Measurements from ENCODE around the gene REEP3.

DNA sequence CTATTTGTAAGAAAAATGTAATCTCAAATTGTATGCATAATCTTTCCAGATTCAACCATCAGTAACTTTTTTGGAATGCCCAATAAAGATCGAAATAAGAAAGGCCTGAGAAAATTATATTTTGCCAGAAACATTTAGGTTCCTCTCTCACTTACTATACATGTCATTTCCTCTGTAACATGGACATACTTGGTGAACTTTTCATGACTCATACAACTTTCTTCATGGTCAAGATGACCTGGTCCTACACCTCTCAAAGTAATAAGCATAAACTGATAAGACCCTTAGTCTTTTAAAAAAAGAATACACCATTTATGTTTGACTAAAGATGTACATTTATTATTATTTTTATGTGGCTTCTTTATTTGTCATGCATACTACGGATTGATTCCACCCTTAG lies 125.3 kb downstream of the REEP3 start:
- TF ChIP-seq ARNTL (CRISPR knock-in tag; IDR thresholded peaks at IDR 0.05; ENCODE audit: borderline replicate concordance, low read depth) = no peak
- TF ChIP-seq ZFP3 (CRISPR knock-in tag; IDR thresholded peaks at IDR 0.05) = no peak
- TF ChIP-seq TOX (CRISPR knock-in tag; IDR thresholded peaks at IDR 0.05; ENCODE audit: borderline replicate concordance) = no peak
- TF ChIP-seq CSDC2 (CRISPR knock-in tag; IDR thresholded peaks at IDR 0.05) = no peak
- TF ChIP-seq PATZ1 (CRISPR knock-in tag; IDR thresholded peaks at IDR 0.05; ENCODE audit: borderline replicate concordance) = no peak
- no peak for TF ChIP-seq ZC3H10 (CRISPR knock-in tag; IDR thresholded peaks at IDR 0.05)
- TF ChIP-seq SNAI2 (CRISPR knock-in tag; IDR thresholded peaks at IDR 0.05) = no peak
- TF ChIP-seq RARB (CRISPR knock-in tag; IDR thresholded peaks at IDR 0.05) = no peak
- no peak for TF ChIP-seq BACH2 (CRISPR knock-in tag; IDR thresholded peaks at IDR 0.05; ENCODE audit: borderline replicate concordance)
- no peak for TF ChIP-seq CREB5 (CRISPR knock-in tag; IDR thresholded peaks at IDR 0.05; ENCODE audit: low read depth)
- no peak for TF ChIP-seq ISL1 (CRISPR knock-in tag; IDR thresholded peaks at IDR 0.05)

All from SK-N-SH treated with all-trans-retinoic acid at 6 μM for 48 hours (cell line).